A549 treated with dexamethasone at 1 μM for 4 hours (cell line): Measurements from ENCODE around the gene DGKK. TPM values are rescaled to one million over a fixed set of nuclear protein-coding genes. Genes with fewer than 3 reads are reported as not detected.

Source experiments
- total RNA-seq: library from RNA; stranded (reverse); fragments of 200-300 nt; extraction: Qiagen RNA extraction; gene quantifications from 5 replicates; pipeline ENCODE4 v1.2.3, GENCODE V29; 2022

The DGKK gene, protein sequence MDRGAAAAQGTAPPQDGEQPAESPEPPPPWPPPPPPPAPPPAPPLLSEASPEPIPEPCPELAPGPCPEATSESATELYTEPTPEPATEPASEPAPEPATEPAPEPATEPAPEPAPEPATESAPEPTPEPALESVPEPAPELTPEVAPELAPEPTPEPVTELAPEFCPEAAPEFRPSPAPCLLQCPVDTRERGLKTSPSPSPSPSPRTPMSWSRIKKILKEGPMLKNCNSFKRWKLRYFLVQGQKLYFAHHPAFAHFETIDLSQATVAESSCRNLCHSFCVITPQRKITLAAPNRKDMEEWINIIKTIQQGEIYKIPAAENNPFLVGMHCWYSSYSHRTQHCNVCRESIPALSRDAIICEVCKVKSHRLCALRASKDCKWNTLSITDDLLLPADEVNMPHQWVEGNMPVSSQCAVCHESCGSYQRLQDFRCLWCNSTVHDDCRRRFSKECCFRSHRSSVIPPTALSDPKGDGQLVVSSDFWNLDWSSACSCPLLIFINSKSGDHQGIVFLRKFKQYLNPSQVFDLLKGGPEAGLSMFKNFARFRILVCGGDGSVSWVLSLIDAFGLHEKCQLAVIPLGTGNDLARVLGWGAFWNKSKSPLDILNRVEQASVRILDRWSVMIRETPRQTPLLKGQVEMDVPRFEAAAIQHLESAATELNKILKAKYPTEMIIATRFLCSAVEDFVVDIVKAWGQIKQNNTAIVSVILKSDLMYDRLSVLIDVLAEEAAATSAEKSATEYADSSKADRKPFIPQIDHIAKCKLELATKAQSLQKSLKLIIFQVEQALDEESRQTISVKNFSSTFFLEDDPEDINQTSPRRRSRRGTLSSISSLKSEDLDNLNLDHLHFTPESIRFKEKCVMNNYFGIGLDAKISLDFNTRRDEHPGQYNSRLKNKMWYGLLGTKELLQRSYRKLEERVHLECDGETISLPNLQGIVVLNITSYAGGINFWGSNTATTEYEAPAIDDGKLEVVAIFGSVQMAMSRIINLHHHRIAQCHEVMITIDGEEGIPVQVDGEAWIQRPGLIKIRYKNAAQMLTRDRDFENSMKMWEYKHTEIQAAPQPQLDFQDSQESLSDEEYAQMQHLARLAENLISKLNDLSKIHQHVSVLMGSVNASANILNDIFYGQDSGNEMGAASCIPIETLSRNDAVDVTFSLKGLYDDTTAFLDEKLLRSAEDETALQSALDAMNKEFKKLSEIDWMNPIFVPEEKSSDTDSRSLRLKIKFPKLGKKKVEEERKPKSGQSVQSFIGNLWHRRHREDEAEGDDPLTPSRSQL
- total RNA-seq: not detected in 5 replicates

DNA sequence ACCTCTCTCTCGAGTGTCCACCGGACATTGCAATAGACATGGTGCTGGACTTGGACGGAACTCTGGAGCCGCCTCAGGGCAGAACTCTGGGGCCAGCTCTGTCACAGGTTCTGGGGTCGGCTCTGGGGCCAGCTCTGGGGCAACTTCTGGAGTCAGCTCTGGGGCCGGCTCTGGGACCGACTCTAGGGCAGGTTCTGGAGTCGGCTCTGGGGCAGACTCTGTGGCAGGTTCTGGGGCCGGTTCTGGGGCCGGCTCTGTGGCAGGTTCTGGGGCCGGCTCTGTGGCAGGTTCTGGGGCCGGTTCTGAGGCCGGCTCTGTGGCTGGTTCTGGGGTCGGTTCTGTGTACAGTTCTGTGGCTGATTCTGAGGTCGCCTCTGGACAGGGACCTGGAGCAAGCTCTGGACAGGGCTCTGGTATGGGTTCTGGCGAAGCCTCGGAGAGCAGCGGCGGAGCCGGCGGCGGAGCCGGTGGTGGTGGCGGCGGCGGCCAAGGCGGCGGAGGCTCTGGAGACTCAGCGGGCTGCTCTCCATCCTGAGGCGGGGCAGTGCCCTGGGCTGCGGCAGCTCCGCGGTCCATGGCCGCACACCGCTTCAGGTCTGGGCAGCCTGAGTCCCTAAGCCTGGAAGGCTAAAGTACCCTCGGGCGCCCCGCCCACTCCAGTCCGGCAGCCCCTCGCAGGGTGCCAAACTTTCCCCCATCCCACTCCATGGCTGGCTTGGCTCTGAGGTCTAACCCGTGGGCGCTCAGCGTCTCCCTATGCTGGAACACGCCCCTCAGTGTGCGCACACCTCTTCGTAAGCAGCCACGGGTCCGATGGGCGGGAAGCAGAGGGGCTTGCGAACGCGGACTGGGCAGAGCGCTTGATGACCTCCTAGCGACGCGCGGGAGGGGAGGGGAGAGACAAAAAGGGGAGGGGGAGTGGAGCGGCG lies at the start of gene DGKK:
DGKK (minus strand) TSS at position 723 of the 929 bp plus-strand sequence; CDS start at position 576, 147 bp downstream.

